ENCODE measurements around the gene TMEM91.

Gene TMEM91

GRCh38 chr19:41433171-41433570 lies 56.8 kb downstream of the TMEM91 start:
- no peak for DNase-seq (ENCODE audit: low spot score)

All from pons (tissue), 1 donor.